ENCODE measurements around the gene RYR2. TPM values are rescaled to one million over a fixed set of nuclear protein-coding genes. Genes with fewer than 3 reads are reported as not detected.

The RYR2 gene
- total and polyA plus RNA-seq, 9 of the 15 experiments (the other 6 are each of a cell fraction or from before 2014, with no cell fraction given) = 0.03 to 0.42 (median 0.14) TPM

DNA sequence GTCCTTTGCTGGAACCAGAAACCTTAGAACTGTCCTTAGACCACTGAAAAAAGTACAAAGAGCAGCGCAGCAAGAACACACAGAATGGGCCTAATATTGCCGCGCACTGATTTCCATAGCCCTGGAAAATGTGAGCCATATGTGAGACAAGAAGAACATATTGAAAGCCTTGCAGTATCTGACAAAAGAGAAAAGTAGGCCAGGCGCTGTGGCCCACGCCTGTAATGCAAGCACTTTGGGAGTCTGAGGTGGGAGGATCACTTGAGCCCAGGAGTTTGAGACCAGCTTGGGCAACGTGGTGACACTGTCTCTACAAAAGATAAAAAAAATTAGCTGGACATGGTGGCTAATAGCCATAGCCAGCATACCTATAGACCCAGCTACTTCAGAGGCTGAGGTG lies 300.7 kb downstream of the RYR2 start:
- no peaks in the 10 kb centered on the region for H3K27me3 ChIP-seq (ENCODE audit: control insufficient read depth in 2 of 2, insufficient read depth in 2 of 2, low read length in 2 of 2)
- no peak for ATAC-seq
- intact Hi-C loops (cut with micrococcal nuclease) = no loop called here
- no TSS peak for BruUV-seq (replicated peaks)
- POLR2A ChIA-PET = no interaction called here
- H3K4me1 ChIP-seq (replicated peaks in 1 of 2; ENCODE audit: control insufficient read depth in 2 of 2, insufficient read depth in 2 of 2, low read length in 2 of 2) = no peaks in the 10 kb centered on the region
- H3K9ac ChIP-seq (ENCODE audit: insufficient read depth in 1 of 2, low read depth in 2 of 2, low read length in 2 of 2) = no peak overlapping the region
- WGBS (ENCODE audit: insufficient coverage, low coverage, missing lambda C conversion rate) = 1% methylated on average over 6 of the region's 6 CpGs
- no peak for FAIRE-seq
- no peaks in the 10 kb centered on the region for H3K79me2 ChIP-seq (ENCODE audit: control insufficient read depth, insufficient read depth, low read length)
- H3K9me1 ChIP-seq (ENCODE audit: control insufficient read depth, insufficient read depth, low read length) = no peaks in the 10 kb centered on the region
- no peak overlapping the region for H3K4me2 ChIP-seq (ENCODE audit: insufficient read depth, low read length)
- no peaks in the 10 kb centered on the region for H3K36me3 ChIP-seq (ENCODE audit: control insufficient read depth, insufficient read depth, low read length)
- CTCF ChIA-PET (ENCODE audit: low intra/inter-chr PET ratio) = no interaction called here
- TF ChIP-seq ETV1 (tag; conservative IDR thresholded peaks at IDR 0.05; ENCODE audit: low read depth) (no peak), POLR2AphosphoS5 (IDR thresholded peaks at IDR 0.05; ENCODE audit: control insufficient read depth, insufficient read depth, low read depth, low read length) (no peak), ZNF253 (CRISPR knock-in tag; conservative IDR thresholded peaks at IDR 0.05) (no peak), ATF7 (IDR thresholded peaks at IDR 0.05) (no peak), ZNF174 (CRISPR knock-in tag; IDR thresholded peaks at IDR 0.05) (no peak), POLR2H (tag; IDR thresholded peaks at IDR 0.05; ENCODE audit: low read depth) (no peak), HNRNPUL1 (IDR thresholded peaks at IDR 0.05; ENCODE audit: low read length) (no peak), ZNF23 (CRISPR knock-in tag; IDR thresholded peaks at IDR 0.05) (no peak), KAT8 (IDR thresholded peaks at IDR 0.05; ENCODE audit: low read depth) (no peak), MCM7 (IDR thresholded peaks at IDR 0.05) (no peak), SMAD4 (CRISPR knock-in tag; conservative IDR thresholded peaks at IDR 0.05) (no peak)
- TF ChIP-seq, protein P1, sequence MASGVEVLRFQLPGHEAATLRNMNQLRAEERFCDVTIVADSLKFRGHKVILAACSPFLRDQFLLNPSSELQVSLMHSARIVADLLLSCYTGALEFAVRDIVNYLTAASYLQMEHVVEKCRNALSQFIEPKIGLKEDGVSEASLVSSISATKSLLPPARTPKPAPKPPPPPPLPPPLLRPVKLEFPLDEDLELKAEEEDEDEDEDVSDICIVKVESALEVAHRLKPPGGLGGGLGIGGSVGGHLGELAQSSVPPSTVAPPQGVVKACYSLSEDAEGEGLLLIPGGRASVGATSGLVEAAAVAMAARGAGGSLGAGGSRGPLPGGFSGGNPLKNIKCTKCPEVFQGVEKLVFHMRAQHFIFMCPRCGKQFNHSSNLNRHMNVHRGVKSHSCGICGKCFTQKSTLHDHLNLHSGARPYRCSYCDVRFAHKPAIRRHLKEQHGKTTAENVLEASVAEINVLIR (CRISPR knock-in tag; IDR thresholded peaks at IDR 0.05) = no peak
- TF ChIP-seq, protein P2, sequence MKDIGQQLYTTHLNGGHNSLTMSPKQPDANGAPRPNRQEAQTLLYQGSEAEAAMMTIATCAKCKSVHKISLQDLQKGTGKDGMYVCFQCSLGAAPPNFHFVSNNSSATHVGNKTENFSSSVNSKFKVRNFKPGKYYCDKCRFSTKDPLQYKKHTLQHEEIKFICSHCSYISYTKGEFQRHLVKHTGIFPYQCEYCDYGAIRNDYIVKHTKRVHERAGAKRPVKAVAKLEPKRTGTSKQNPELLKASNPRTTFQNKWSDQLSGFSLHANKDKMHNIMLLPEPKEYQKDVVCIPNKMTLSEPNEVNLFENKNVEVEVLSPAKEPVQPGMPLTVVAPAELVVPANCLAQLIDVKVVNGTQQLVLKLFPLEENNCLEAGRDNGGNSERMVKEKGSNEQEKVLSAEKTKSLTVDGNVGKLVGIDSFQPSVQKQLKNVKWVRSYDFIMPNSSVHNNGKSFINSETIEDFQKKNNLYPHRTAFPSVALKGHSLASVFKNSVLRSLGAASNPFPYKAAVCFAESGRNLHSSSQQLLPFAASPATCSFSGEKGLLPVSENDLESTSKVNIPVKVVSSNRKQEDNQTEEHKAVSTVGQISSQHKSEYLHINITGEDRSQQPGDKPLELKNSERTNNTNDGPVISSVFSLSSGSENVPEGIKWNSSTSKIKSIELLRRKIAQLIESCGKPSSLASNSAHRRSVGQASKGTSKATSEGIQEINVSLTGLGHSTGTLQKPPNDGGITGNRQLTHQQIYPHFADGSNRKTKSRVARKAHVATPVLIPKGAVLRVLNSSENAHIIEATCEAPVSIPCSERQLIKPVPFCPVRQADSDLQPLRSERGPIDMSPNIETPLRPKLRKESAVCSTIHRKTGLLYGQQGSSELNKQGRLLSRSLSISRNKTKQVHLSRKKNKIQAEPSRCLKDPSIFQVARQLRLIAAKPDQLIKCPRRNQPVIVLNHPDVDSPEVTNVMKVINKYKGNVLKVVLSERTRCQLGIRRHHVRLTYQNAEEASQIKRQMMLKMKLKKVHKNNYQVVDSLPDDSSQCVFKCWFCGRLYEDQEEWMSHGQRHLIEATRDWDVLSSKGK (CRISPR knock-in tag; IDR thresholded peaks at IDR 0.05) = no peak
- H3K4me3 ChIP-seq = no peak overlapping the region
- no peaks in the 10 kb centered on the region for H4K20me1 ChIP-seq (replicated peaks; ENCODE audit: control insufficient read depth, insufficient read depth, low read length)
- H3K9me3 ChIP-seq (replicated peaks; ENCODE audit: control insufficient read depth, insufficient read depth, low read depth, low read length) = no peaks in the 10 kb centered on the region
- no peak for DNase-seq (ENCODE audit: extremely low read depth in 1 of 4, low spot score in 3 of 4)
- no peak overlapping the region for H2AFZ ChIP-seq (ENCODE audit: low read depth, low read length)
- no peak overlapping the region for H3K27ac ChIP-seq (ENCODE audit: extremely low read depth, low read depth, low read length)
- in situ Hi-C loops (cut with MboI) = no loop called here
